Ramos (cell line): Measurements from ENCODE around the gene ABI2.
"Not testable (repeated sequence)": the region's sequence is repeated elsewhere in the genome, so short reads cannot be mapped to it uniquely, and the experiment has no call there.

Experiments
- in situ Hi-C: fragments of 300-500 bp; cut with MboI; formaldehyde crosslinking; loops from one replicate; pipeline ENCODE4 v1.14.3; 2022; ENCODE audit warnings: low sequenced_read_pairs; ENCODE audit not compliant: unreplicated experiment

ABI2 gene

DNA sequence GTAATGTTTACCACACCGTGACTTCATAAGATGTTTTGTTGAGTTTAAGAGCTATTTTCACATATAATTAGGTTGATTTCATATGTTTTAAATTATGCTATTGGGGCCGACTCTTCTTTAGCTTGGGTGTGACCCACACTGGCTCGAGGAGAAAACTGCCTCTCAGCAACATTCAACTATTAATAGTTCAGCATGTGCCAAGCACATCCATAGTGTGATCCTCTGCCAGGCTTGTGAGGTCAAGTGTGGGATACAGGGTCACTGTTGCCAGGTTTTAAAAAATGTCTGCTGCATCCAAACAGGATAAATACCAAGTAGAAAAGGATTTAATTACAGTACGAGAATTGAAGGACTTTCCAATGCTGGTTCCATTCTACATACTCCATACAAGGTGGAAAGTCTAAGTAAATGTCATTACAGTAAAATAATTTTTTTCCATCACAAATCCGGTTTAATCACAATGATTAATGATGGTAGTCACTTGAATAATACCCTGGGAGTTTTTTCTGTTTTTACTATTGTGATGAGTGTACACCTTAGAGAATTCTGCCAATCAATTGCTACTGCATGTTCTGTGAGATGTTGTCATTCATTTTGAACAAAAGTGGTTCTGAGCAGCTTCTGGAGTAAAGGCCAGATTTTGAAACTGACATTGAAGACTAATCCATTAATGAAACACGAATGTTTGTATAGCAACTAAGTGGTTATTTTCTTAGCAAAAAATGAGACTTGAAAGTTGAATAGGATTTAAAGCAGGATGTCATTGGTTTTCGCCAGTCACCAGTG, 84.5 kb downstream of the ABI2 start:
- in situ Hi-C loops = no loop called here

DNA sequence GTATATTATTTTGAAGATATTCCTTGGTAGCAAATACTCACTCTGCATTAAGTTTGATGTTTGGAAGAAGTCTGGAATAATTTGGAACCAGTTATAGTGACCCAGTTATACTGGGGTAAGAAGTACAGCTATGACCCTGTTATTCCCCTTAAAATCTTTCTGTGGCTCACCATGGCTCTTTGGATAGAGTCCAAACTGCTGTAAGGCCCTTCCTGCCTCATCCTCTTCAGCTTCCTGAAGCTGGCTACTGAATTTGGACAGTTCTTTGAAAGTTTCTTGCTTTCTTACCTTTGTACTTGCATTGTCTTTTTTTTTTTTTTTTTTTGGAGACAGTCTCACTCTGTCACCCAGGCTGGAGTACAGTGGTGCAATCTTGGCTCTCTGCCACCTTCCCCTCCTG, 85.6 kb downstream of the ABI2 start:
- in situ Hi-C loops = no loop called here

DNA sequence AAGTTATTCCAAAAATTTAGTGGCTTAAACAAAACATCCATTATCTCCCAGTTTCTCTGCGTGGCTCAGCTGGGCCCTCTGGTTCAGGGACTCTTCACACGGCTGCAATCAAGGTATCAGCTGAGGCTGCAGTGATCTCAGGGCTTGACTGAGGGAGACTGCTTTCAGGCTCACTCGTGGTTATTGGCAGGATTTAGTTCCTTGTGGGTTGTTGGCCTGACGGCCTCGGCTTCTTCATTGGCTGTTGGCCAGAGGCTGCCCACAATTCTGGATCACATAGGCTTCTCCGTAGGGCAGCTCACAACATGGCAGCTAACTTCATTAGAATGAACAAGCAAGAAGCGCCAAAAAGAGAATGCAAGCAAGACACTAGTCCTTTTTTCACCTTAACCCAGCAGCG, 90.1 kb downstream of the ABI2 start:
- in situ Hi-C loops = no loop called here

DNA sequence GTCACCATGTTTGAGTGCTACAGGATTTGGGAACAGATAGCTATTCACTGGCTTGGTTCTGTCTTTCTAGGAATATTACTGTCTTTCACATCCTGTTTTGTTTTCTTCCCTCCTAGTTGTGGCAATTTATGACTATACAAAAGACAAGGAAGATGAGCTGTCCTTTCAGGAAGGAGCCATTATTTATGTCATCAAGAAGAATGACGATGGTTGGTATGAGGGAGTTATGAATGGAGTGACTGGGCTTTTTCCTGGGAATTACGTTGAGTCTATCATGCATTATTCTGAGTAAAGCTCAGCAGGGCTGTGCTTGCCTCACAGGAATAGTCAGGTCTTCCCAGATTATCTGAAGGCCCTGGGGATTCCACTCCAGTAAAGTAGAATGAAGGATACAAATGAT, 98.9 kb downstream of the ABI2 start:
- in situ Hi-C loops = no loop called here

DNA sequence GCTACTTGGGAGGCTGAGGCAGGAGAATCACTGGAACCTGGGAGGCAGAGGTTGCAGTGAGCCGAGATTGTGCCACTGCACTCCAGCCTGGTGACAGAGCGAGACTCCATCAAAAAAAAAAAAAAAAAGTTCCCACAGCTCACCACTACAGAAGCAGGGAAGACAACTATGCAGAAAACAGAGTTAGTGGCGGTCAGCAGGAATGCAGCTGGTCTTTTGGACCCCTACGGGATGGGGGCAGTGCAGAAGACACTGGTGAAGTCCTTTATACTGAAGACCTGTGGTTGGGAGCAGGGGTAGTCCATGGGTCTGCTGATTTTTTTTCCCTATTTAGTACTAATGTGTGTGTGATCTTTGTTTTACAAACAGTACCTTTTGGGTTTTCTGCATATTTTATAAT, 101.4 kb downstream of the ABI2 start:
- in situ Hi-C loops = not testable (repeated sequence)

DNA sequence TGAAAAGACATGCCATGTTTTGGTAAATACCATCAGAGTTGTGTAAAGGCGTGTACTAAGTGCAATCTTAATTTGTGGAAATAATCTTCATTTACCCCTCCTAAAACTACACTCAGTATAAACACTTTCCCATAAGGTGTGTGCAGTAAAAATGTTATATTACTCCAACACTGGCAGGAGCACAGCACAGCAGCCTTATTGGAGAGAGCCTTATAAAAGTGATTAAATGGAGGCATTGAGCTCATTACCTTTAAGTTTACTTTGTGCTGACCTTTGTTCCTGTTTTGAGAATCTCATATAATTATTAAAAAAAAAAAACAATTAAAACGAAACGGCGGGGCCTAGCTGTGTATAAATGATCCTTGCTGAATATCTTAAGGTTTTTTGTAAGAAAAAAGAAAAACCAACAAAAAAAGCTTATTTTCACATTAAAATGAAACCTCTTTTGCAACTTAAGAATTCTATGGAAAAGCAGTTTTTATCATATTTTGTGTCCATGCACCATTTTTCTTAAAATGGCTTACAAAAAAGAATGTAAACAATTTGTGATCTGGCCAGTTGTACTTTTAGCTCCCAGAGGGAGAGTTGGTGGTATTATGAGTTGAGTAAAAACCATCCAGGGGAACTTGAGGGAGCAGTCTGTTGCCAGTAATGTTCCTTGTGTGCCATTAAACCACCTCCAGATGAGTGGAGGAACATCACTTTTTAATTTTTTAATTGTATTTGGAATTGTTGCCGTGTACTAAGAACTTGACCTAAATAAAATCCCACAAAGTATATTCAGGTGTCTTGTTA, 103.4 kb downstream of the ABI2 start:
- in situ Hi-C loops = no loop called here

DNA sequence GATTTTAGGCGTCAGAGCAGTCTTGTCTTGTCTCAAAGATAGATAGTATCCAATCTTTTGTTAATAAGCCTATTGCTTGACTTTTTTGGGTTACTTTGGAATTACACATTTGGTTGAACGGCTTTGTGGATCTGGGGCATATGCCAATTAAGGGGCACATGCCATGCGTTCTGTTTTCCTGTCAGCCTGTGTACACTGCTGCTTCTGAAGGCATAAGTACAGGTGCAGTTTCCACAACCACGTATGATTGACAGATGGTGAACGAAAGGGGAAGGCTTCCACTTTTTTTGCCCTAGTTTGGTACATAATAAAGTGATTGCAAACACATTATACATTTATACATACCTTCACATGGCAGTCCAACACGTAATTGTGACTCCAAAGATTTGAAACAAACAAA, 104.6 kb downstream of the ABI2 start:
- in situ Hi-C loops = no loop called here

DNA sequence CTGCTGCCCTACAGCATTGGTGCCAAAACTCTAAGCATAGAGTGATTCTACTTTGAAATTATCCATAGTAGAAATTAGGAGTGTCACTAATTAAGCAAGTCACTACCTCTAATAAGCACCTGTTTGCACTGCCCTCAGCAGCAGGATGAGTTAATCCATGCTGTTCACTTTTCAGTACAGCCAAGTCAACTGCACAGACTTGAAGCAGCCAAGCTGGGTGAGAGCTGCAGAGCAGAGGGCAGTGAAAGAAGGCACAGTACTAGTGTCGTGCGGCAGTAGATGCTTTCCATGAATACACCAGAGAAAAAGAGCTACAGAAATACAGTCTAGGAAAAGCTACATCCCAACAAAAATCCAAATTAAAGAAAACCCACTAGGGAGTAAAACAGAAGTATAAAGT, 108.3 kb downstream of the ABI2 start:
- in situ Hi-C loops = no loop called here

DNA sequence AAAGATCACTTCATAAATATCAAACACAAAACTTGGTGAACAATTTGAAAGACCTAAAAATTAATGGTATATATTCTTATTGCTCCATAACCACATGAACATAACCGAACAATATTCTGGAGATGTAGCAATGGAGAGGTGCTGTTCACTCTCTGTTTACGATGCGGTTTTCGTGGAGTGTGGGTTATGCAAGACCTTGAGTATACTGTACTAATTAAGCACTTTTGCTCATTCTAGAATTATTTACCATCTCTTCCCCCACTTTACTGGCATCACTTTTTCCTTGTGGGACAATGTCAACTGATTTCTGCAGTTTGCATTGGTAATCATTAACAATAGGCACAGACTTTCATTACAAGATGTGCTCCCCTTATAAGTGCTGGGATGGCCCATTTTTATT, 109.3 kb downstream of the ABI2 start:
- in situ Hi-C loops = no loop called here

DNA sequence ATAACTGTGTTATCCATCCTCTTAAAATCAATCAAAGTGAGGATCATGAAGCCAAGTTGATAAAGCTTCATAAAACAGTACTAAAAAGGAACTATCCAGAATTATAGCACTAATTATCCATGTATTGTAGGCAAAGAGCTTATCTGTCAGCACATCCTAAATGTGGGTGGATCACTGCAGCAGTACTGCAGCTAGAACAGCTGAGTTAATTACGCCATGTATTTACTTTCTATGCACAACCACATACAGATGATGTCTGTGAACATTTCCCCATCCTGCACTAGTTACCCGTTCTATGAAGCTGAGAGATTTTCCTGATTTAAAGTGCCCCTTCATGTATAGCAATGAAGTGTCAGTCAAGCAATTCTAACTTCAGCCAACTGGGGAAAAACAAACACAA, 110.3 kb downstream of the ABI2 start:
- in situ Hi-C loops = no loop called here

DNA sequence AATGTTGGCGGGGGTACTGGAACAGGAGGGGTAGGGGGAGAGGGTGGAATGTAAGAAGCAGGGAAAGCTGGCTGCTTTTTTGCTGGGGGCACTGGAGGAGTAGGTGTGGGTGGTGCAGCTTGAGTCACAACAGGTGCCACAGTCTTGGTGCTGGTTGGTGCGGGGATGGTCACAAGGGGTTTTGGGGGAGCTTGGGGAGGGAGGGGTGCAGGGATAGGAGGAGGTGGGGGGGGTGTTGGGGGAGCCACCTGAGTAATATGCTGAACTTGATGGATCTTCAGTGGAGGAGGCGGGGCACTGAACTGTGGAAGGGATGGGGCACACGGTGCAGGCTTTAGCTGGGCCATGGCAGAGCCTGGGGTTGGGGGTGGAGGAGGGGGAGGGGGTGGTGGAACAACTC, 112.5 kb downstream of the ABI2 start:
- in situ Hi-C loops = loop anchor here (10.0 kb wide), 1 partner anchor 206 kb away; the partner anchor contains the start of gene CYP20A1

DNA sequence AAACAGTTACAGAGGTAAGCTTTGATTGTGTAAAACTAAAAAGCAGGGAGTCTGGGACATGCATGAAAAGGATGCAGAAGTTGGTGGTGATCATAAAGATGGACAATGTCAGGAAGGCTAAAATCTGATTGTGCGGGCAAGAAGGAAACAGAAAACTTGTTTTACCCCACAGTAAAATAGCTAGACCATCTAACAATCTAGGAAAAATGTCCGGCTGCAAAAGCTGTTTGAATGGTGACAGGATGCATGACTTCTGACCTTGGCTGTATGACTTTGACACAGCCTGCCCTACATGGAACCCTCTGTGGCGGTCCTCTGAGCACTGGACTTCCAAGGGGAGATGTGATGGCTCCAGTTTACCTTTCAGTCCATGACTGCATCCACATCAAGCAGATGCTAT, 113.3 kb downstream of the ABI2 start:
- in situ Hi-C loops = loop anchor here (10.0 kb wide), 1 partner anchor 207 kb away; the partner anchor contains the start of gene CYP20A1

DNA sequence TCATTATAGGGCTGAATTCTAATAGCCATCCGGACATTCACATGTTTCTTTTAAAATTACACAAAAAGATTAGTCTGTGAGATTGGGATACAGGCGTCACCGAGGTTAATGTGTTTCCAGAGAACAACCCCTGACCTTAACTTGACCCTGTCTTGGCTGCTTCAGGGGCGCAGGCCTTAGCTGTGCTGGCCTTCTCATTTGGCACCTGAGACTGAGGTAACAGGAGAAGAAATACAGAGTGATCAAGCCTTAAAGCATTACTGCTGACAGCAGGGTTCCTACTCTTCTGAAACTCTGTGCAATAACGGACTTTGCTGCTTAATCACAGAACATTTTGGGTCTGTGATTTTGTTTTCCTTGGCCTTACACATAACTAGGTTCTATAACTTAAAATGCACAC, 114.3 kb downstream of the ABI2 start:
- in situ Hi-C loops = loop anchor here (10.0 kb wide), 1 partner anchor 208 kb away; the partner anchor contains the start of gene CYP20A1

DNA sequence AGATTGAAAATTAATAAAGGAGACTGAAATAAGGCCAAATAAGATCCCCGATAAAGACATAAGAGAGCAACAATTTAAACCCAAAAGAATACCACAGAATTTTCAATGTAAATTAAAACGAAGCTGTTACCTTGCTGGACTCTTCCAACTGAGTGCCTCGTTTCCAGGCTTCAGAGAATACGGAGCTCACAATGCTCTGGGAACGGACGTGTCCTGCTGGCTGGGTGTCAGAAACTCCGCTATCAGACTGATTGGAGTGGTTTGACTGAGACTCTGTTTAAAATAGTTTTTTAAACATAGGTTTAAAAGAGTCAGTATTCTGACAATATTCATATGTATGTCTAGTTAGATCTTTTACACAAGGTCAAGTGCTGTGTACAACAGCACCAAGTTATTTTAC, 116.5 kb downstream of the ABI2 start:
- in situ Hi-C loops = loop anchor here (10.0 kb wide), 1 partner anchor 210 kb away; the partner anchor contains the start of gene CYP20A1

DNA sequence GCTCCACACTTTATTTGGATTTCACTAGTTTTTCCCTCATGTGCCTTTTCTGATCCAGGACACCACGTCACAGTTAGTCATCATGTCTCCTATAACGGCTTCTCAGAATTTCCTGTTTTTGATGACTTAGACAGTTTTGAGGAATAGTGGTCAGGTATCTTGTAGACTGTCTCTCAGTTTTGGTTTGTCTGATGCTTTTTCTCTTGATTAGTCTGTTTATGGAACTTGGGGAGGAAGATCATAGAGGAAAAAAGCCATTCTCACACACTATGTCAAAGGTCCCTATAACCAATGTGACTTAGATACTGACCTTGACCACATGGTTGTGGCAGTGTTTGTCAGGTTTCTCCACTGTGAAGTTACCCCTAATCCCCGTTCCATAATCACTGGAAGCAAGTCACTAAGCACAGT, 117.9 kb downstream of the ABI2 start:
- in situ Hi-C loops = loop anchor here (10.0 kb wide), 1 partner anchor 211 kb away; the partner anchor contains the start of gene CYP20A1

DNA sequence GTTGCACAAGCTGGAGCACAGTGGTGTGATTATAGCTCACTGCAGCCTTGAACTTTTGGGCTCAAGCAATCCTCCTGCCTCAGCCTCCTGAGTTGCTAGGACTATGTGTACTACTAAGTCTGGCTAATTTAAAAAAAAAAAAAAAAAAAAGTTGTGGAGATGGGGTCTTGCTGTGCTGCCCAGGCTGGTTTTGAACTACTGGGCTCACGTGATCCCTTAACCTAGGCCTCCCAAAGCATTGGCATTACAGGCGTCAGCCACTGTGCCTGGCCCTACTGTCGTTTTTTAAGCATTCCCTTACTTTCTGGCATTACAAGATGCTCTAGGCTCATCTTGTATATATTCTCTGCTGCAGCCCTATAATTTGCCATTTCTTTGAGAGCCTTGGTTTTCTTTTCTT, 118.6 kb downstream of the ABI2 start:
- in situ Hi-C loops = loop anchor here (10.0 kb wide), 1 partner anchor 212 kb away; the partner anchor contains the start of gene CYP20A1

DNA sequence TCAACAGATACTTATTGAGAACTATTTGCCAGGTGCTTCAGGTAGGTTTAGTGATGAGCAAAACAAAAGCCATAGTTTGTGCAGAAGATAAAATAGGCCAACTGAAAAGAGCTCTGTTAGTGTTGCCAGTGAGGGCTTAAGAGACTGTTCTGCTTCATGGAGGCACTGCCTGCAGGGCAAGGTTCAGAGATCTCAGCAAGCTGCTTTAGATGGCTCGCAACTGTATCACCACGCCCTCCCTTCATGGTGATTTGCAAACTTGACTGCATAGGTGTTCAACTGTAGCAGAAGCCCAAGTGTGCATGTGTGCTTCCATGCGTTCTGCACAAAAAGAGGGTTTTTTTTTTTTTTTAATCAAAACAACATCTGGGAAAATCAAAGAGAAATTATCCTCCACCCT, 122.4 kb downstream of the ABI2 start:
- in situ Hi-C loops = loop anchor here (10.0 kb wide), 1 partner anchor 866 kb away; no protein-coding TSS in a partner anchor

DNA sequence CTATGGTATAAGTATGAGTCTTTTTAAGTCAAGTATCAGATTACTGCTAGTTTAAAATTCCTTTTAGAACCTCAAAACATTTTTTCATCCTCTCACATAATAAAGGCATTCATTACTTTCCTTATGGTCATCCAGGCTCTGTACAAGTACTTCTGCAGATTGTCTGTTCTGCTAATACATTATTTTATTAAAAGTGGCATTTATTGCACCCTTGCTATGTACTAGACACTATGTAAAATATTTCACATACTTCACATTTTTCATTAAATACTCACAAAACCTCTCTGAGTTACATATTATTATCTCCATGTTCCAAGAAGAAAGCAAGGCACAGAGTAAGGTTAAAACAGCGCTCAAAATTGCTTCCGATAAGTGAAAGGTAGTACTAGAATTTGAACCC, 122.8 kb downstream of the ABI2 start:
- in situ Hi-C loops = loop anchor here (10.0 kb wide), 1 partner anchor 866 kb away; no protein-coding TSS in a partner anchor

DNA sequence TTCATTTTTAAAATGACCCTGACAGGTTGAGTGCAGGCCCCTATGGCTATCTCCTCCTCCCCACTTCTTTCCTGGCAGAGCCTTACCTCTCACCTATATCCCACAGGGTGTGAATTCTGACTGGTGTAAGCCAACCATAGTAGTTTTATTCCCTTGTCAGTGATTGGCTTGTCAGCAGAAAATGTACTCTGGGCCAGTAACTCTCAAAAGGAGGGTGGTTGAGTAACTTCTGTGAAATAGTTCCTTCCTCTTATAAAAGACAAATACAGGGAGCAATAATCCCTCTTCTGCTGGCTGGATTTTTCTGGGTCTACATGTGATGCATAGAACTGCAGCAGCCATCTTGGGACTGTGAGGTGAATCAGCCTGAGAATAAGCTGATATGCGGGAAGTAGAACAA, 123.5 kb downstream of the ABI2 start:
- in situ Hi-C loops = loop anchor here (10.0 kb wide), 1 partner anchor 867 kb away; no protein-coding TSS in a partner anchor

DNA sequence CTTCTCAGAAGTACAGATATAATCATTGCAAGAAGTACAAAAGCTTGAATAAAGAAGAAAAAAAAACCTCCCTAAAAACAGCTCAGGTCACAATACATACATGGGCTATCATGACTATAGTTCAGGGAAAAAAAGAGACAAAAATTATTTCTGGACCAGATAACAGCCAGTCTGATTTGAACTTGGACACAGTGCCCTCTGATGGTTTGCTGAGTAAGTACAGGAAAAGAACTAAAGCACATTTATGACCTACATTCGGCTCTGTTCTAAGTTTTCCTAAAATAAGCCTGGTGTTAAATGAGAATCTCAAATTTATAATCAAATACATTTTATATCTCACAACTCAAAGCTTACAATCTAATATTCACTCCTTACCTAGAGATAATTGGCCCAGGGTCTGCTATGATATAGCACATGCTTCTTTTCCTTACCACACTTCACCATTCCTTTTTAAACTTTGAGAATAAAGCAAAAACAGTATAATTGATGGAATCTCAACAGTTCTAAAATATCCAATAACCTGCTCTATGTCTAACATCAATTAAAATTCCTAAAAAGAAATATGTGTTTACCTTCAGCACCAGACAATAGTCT, 125.8 kb downstream of the ABI2 start:
- in situ Hi-C loops = loop anchor here (10.0 kb wide), 1 partner anchor 869 kb away; no protein-coding TSS in a partner anchor
